Prostate gland (tissue), 2 donors: ENCODE data around the gene HCN4.

Source experiments
- CTCF ChIP-seq, 4 experiments: fragments of 200-600 bp in 2 of 4; fragments of 450-650 bp in 2 of 4; sonication (generic) in 2 of 4; IDR thresholded peaks; 1 replicate in 3 of 4; 2 replicates in 1 of 4; pipeline ENCODE4 v1.5.1; 2016 to 2019; ENCODE audit warnings: antibody characterized with exemption in 4 of 4, mild to moderate bottlenecking in 2 of 4, moderate library complexity in 2 of 4
- POLR2A ChIP-seq: fragments of 450-650 bp; IDR thresholded peaks from one replicate; pipeline ENCODE4 v1.6.1; 2016; ENCODE audit warnings: antibody characterized with exemption, mild to moderate bottlenecking
- POLR2AphosphoS5 ChIP-seq: sonication (generic); formaldehyde crosslinking; IDR thresholded peaks from one replicate; pipeline ENCODE4 v1.6.1; 2017; ENCODE audit warnings: antibody characterized with exemption

- TF ChIP-seq CTCF (IDR thresholded peaks at IDR 0.05) (no peak), POLR2AphosphoS5 (no peak), POLR2A (no peak)
These were observed 75.0 kb downstream of the HCN4 start for GRCh38 chr15:73293773-73294172.
